ENCODE data around the gene FARP1. TPM values are rescaled to one million over a fixed set of nuclear protein-coding genes. Genes with fewer than 3 reads are reported as not detected.

Gene FARP1
- polyA plus RNA-seq, 1 of the 3 experiments (the other 2 are of a cell fraction) = 12.0 TPM

GRCh38 chr13:98436233-98436910 is 293.5 kb downstream of the FARP1 start:
- Histone ChIP-seq H2AFZ (ENCODE audit: low read depth) (no peak overlapping the region), H3K9ac (no peak overlapping the region), H3K4me3 (ENCODE audit: low read depth in 2 of 2, low read length in 1 of 2) (no peak overlapping the region), H3F3A (replicated peaks; ENCODE audit: insufficient read depth) (no peaks in the 10 kb centered on the region), H3K27me3 (ENCODE audit: insufficient read depth) (no peaks in the 10 kb centered on the region), H4K20me1 (ENCODE audit: insufficient read depth) (no peaks in the 10 kb centered on the region), H3K9me3 (no peaks in the 10 kb centered on the region), H3K27ac (ENCODE audit: low read depth in 2 of 2, low read length in 1 of 2) (no peak overlapping the region), H3K79me2 (ENCODE audit: insufficient read depth) (no peaks in the 10 kb centered on the region), H3K4me1 (ENCODE audit: control insufficient read depth in 1 of 2, insufficient read depth in 2 of 2, low read depth in 1 of 2, low read length in 1 of 2) (no peaks in the 10 kb centered on the region; a peak in 1 of 4 replicates), H3K4me2 (no peak overlapping the region), H3K36me3 (replicated peaks in 1 of 2; ENCODE audit: control insufficient read depth in 1 of 2, insufficient read depth in 2 of 2, low read length in 1 of 2) (peaks cover 0 to 25% of the 10 kb centered on the region in 2 experiments), H3K9me2 (no peaks in the 10 kb centered on the region)
- WGBS (ENCODE audit: low lambda C conversion rate) = 88% methylated on average over 11 of the region's 12 CpGs
- POLR2A ChIA-PET = no interaction called here
- CTCF ChIA-PET = interaction anchor here (0.7 to 7.2 kb wide), 5 partner anchors 10 to 403 kb away, joined by 3 to 47 read pairs (median 3); no protein-coding TSS in a partner anchor
- TF ChIP-seq RCOR1 (IDR thresholded peaks at IDR 0.05; ENCODE audit: low read length) (no peak), JUND (IDR thresholded peaks at IDR 0.05) (no peak), NRF1 (IDR thresholded peaks at IDR 0.05; ENCODE audit: low read depth, low read length) (no peak), GATA2 (CRISPR knock-in tag; IDR thresholded peaks at IDR 0.05) (no peak), IRF3 (IDR thresholded peaks at IDR 0.05; ENCODE audit: low read depth, low read length) (no peak)
- DNase-seq = no peak

DNA sequence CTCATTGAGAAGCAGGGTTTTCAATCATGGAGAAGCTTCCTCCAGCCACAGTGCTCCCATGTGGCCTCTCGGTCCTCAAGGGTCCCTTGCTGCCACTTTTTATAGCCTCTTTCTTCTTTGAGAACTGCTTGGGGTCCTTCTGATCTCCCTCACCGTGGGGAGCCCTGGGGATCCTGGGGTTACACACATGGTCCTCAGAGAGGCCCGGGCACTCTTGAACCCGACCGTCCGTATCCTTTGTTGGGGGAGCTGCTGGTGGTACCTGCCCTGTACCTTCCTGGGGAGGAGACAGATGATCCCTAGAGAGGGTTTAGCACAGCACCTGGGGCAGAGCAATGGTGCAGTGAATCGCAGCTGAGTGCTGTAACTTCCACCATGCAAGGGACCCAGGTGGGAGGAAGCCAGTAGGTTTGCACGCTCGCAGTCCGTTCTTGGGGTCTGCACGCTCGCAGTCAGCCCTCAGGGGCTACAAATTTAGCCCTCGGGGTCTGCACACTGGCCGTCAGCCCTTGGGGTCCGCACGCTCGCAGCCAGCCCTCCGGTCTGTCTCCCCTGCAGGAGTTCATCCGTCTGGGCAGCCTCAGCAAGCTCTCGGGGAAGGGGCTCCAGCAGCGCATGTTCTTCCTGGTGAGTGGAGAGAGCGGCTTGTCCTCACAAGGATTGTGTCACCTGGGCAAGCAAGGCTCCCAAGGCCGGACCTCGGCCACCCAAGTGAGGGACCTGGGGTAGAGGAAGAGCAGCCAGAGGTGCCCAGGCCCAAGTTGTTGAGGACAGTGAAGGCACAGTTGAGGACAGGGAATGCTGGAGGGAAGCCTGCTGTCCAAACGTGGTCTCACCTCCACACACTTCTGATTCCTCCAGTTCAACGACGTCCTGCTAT is 295.6 kb downstream of the FARP1 start:
- H2AFZ ChIP-seq (ENCODE audit: low read depth) = no peak overlapping the region
- peaks cover 0 to 2% of the 10 kb centered on the region in 2 experiments; a peak in 2 of 4 replicates for H3K4me1 ChIP-seq (ENCODE audit: control insufficient read depth in 1 of 2, insufficient read depth in 2 of 2, low read depth in 1 of 2, low read length in 1 of 2)
- ChIA-PET POLR2A (no interaction called here), CTCF (interaction anchor here (1.3 to 7.2 kb wide), 3 partner anchors 8 to 233 kb away, joined by 3 to 47 read pairs (median 8); no protein-coding TSS in a partner anchor)
- TF ChIP-seq NFIC (IDR thresholded peaks at IDR 0.05; ENCODE audit: borderline replicate concordance) (no peak), MXI1 (IDR thresholded peaks at IDR 0.05; ENCODE audit: low read depth, low read length) (no peak), RFX5 (IDR thresholded peaks at IDR 0.05; ENCODE audit: low read length) (no peak), SMC3 (IDR thresholded peaks at IDR 0.05; ENCODE audit: low read depth, low read length) (no peak), RAD21 (IDR thresholded peaks at IDR 0.05; ENCODE audit: low read length) (no peak), CTCF (IDR thresholded peaks at IDR 0.05) (no peak), TEAD4 (IDR thresholded peaks at IDR 0.05; ENCODE audit: borderline replicate concordance, insufficient read depth) (no peak), POLR2AphosphoS5 (IDR thresholded peaks at IDR 0.05; ENCODE audit: low read depth, low read length) (no peak), RCOR1 (IDR thresholded peaks at IDR 0.05; ENCODE audit: low read length) (no peak), RXRA (IDR thresholded peaks at IDR 0.05; ENCODE audit: borderline replicate concordance, low read depth) (no peak), PBX3 (IDR thresholded peaks at IDR 0.05) (no peak), JUND (IDR thresholded peaks at IDR 0.05) (no peak)
- TF ChIP-seq, protein P1, sequence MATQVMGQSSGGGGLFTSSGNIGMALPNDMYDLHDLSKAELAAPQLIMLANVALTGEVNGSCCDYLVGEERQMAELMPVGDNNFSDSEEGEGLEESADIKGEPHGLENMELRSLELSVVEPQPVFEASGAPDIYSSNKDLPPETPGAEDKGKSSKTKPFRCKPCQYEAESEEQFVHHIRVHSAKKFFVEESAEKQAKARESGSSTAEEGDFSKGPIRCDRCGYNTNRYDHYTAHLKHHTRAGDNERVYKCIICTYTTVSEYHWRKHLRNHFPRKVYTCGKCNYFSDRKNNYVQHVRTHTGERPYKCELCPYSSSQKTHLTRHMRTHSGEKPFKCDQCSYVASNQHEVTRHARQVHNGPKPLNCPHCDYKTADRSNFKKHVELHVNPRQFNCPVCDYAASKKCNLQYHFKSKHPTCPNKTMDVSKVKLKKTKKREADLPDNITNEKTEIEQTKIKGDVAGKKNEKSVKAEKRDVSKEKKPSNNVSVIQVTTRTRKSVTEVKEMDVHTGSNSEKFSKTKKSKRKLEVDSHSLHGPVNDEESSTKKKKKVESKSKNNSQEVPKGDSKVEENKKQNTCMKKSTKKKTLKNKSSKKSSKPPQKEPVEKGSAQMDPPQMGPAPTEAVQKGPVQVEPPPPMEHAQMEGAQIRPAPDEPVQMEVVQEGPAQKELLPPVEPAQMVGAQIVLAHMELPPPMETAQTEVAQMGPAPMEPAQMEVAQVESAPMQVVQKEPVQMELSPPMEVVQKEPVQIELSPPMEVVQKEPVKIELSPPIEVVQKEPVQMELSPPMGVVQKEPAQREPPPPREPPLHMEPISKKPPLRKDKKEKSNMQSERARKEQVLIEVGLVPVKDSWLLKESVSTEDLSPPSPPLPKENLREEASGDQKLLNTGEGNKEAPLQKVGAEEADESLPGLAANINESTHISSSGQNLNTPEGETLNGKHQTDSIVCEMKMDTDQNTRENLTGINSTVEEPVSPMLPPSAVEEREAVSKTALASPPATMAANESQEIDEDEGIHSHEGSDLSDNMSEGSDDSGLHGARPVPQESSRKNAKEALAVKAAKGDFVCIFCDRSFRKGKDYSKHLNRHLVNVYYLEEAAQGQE (IDR thresholded peaks at IDR 0.05; ENCODE audit: low read depth, low read length) = no peak
- TF ChIP-seq, protein P2, sequence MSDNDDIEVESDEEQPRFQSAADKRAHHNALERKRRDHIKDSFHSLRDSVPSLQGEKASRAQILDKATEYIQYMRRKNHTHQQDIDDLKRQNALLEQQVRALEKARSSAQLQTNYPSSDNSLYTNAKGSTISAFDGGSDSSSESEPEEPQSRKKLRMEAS (IDR thresholded peaks at IDR 0.05; ENCODE audit: low read depth) = no peak
- H3K4me2 ChIP-seq = no peak overlapping the region
- WGBS (ENCODE audit: low lambda C conversion rate) = 97% methylated on average over 13 of the region's 27 CpGs
- H3K4me3 ChIP-seq (ENCODE audit: low read depth in 2 of 2, low read length in 1 of 2) = no peak overlapping the region
- peaks cover 0 to 32% of the 10 kb centered on the region in 2 experiments for H3K36me3 ChIP-seq (replicated peaks in 1 of 2; ENCODE audit: control insufficient read depth in 1 of 2, insufficient read depth in 2 of 2, low read length in 1 of 2)
- no peaks in the 10 kb centered on the region for H3K79me2 ChIP-seq (ENCODE audit: insufficient read depth)
- no peaks in the 10 kb centered on the region for H3K9me2 ChIP-seq
- H3K9ac ChIP-seq = no peak overlapping the region
- DNase-seq = no peak
- no peak overlapping the region for H3K27ac ChIP-seq (ENCODE audit: low read depth in 2 of 2, low read length in 1 of 2)
- H3K27me3 ChIP-seq (ENCODE audit: insufficient read depth) = no peaks in the 10 kb centered on the region
- H3K9me3 ChIP-seq = no peaks in the 10 kb centered on the region
- H3F3A ChIP-seq (replicated peaks; ENCODE audit: insufficient read depth) = no peaks in the 10 kb centered on the region
- no peaks in the 10 kb centered on the region for H4K20me1 ChIP-seq (ENCODE audit: insufficient read depth)
